Panc1 (cell line): ENCODE measurements around the gene CKLF. TPM values are rescaled to one million over a fixed set of nuclear protein-coding genes. Genes with fewer than 3 reads are reported as not detected.

Experiments
- ATAC-seq: fragments of 200-7000 bp; cut with Tn5 transposase; 2 replicates; pipeline ENCODE4 v1.9.1; 2020; ENCODE audit warnings: mild to moderate bottlenecking, moderate library complexity
- BruUV-seq: library from RNA; stranded (reverse); fragments of 400-500 nt; replicated peaks from 2 replicates; lab custom pipeline; 2021; lab: Mats Ljungman, UMichigan
- CTCF ChIA-PET: fragments of 300-600 bp; sonication (Branson Sonifier 250); formaldehyde crosslinking; loops from one replicate; lab custom pipeline; 2022; ENCODE audit warnings: antibody characterized with exemption; lab: Charles Lee
- POLR2A ChIA-PET: fragments of 300-600 bp; sonication (Branson Sonifier 250); formaldehyde crosslinking; loops from one replicate; lab custom pipeline; 2022; ENCODE audit warnings: antibody characterized with exemption; lab: Charles Lee
- DNase-seq: peaks from one replicate; pipeline ENCODE4 v3.0.0-alpha.2; 2010; ENCODE audit warnings: low read depth, low spot score
- H3K27ac ChIP-seq: 2 replicates; pipeline ENCODE4 v1.5.1; 2011; ENCODE audit warnings: mild to moderate bottlenecking, low read length, inconsistent platforms
- H3K27me3 ChIP-seq: fragments of 200-500 bp; sonication (Bioruptor generic); 2 replicates; pipeline ENCODE4 v1.6.0; 2014; ENCODE audit warnings: low read length, inconsistent platforms; ENCODE audit not compliant: control insufficient read depth, insufficient read depth
- H3K36me3 ChIP-seq: fragments of 200-500 bp; sonication (Bioruptor generic); 2 replicates; pipeline ENCODE4 v1.5.1; 2014; ENCODE audit warnings: inconsistent platforms, mild to moderate bottlenecking, low read length, moderate library complexity; ENCODE audit not compliant: control insufficient read depth, insufficient read depth
- H3K4me1 ChIP-seq: 2 replicates; pipeline ENCODE4 v1.5.1; 2011; ENCODE audit warnings: inconsistent platforms, mild to moderate bottlenecking, low read length, moderate library complexity; ENCODE audit not compliant: control insufficient read depth, insufficient read depth
- H3K4me3 ChIP-seq, 2 experiments: 2 replicates each; pipeline ENCODE4 v1.5.1; 2011 to 2012; ENCODE audit warnings: low read depth in 2 of 2, low read length in 2 of 2, mild to moderate bottlenecking in 2 of 2, inconsistent platforms in 1 of 2, moderate library complexity in 1 of 2
- H3K9me3 ChIP-seq: fragments of 200-500 bp; sonication (Bioruptor generic); 2 replicates; pipeline ENCODE4 v1.5.1; 2014; ENCODE audit warnings: low read depth, mild to moderate bottlenecking, inconsistent platforms, low read length, moderate library complexity; ENCODE audit not compliant: control insufficient read depth, insufficient read depth
- POLR2AphosphoS5 ChIP-seq: IDR thresholded peaks from 2 replicates; pipeline ENCODE4 v1.6.1; 2012; ENCODE audit warnings: mild to moderate bottlenecking, low read depth, low read length, moderate library complexity
- SIN3A ChIP-seq: IDR thresholded peaks from 2 replicates; pipeline ENCODE4 v1.6.1; 2012; ENCODE audit warnings: low read depth, mild to moderate bottlenecking, low read length, moderate library complexity, borderline replicate concordance; ENCODE audit not compliant: insufficient read depth
- TCF7L2 ChIP-seq: IDR thresholded peaks from 2 replicates; pipeline ENCODE4 v1.6.1; 2011; ENCODE audit warnings: mild to moderate bottlenecking, low read depth, low read length, inconsistent platforms
- in situ Hi-C: cut with HindIII; loops from 2 replicates; pipeline ENCODE4 v1.10.0; 2016; ENCODE audit warnings: low sequenced_read_pairs, low pct_unique_long_range_greater_than_20kb
- intact Hi-C: fragments of 100-400 bp; cut with micrococcal nuclease; formaldehyde crosslinking; loops from one replicate; pipeline ENCODE4 v1.10.0; 2022; ENCODE audit not compliant: unreplicated experiment
- total RNA-seq: library from RNA; stranded (reverse); gene quantifications from one replicate; pipeline ENCODE4 v1.2.1, GENCODE V29; 2021; ENCODE audit not compliant: unreplicated experiment
- TF ChIP-seq, protein P1 (sequence below): fragments of 450-650 bp; IDR thresholded peaks from 2 replicates; pipeline ENCODE4 v1.5.1; 2017; ENCODE audit warnings: mild to moderate bottlenecking
- TF ChIP-seq, protein P2 (sequence below), 2 experiments: IDR thresholded peaks; 2 replicates each; pipeline ENCODE4 v1.6.1; 2011 to 2012; ENCODE audit warnings: low read depth in 2 of 2, control low read depth in 1 of 2, low read length in 1 of 2, mild to moderate bottlenecking in 1 of 2, moderate library complexity in 1 of 2; ENCODE audit not compliant: insufficient read depth in 1 of 2

The CKLF gene
- total RNA-seq, 1 experiment from 2014 or later, result 88.1 TPM

DNA sequence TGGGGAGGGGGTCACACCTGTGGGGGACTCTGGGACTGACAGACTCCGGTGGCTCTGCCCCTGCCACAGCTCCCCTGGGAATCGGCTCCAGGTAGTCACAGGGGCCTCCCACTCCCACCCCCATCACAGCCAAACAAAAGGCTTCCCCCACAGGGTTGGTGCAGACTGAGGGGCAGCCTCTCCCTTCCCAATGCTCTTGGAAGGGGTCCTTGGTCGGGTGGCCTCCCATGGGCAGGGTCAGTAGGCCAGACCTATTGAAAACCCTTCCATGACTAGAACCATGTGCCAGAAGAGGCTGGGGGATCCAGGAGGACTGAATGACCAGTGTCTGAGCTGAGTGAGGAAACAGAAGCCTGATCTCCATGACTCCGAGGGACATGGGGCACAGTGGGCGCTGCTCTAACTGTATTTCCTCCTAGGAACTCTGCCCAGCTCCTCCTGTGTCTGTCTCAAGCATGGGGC, 31.1 kb upstream of the CKLF start:
- Histone ChIP-seq H3K27ac (no peak overlapping the region), H3K36me3 (no peaks in the 10 kb centered on the region), H3K9me3 (no peaks in the 10 kb centered on the region), H3K4me3 (no peak overlapping the region), H3K4me1 (peaks cover 28% of the 10 kb centered on the region), H3K27me3 (no peaks in the 10 kb centered on the region)
- in situ Hi-C loops (no loop called here), intact Hi-C loops (no loop called here)
- ATAC-seq, result no peak
- no TSS peak for BruUV-seq
- CTCF ChIA-PET, result interaction anchor here (0.5 kb wide), 1 partner anchor 11 kb away, joined by 4 read pairs; no protein-coding TSS in a partner anchor
- no peak for TF ChIP-seq TCF7L2
- TF ChIP-seq, protein P1, sequence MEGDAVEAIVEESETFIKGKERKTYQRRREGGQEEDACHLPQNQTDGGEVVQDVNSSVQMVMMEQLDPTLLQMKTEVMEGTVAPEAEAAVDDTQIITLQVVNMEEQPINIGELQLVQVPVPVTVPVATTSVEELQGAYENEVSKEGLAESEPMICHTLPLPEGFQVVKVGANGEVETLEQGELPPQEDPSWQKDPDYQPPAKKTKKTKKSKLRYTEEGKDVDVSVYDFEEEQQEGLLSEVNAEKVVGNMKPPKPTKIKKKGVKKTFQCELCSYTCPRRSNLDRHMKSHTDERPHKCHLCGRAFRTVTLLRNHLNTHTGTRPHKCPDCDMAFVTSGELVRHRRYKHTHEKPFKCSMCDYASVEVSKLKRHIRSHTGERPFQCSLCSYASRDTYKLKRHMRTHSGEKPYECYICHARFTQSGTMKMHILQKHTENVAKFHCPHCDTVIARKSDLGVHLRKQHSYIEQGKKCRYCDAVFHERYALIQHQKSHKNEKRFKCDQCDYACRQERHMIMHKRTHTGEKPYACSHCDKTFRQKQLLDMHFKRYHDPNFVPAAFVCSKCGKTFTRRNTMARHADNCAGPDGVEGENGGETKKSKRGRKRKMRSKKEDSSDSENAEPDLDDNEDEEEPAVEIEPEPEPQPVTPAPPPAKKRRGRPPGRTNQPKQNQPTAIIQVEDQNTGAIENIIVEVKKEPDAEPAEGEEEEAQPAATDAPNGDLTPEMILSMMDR, result no peak
- no peak for TF ChIP-seq SIN3A
- no peak for TF ChIP-seq POLR2AphosphoS5
- TF ChIP-seq, protein P2, sequence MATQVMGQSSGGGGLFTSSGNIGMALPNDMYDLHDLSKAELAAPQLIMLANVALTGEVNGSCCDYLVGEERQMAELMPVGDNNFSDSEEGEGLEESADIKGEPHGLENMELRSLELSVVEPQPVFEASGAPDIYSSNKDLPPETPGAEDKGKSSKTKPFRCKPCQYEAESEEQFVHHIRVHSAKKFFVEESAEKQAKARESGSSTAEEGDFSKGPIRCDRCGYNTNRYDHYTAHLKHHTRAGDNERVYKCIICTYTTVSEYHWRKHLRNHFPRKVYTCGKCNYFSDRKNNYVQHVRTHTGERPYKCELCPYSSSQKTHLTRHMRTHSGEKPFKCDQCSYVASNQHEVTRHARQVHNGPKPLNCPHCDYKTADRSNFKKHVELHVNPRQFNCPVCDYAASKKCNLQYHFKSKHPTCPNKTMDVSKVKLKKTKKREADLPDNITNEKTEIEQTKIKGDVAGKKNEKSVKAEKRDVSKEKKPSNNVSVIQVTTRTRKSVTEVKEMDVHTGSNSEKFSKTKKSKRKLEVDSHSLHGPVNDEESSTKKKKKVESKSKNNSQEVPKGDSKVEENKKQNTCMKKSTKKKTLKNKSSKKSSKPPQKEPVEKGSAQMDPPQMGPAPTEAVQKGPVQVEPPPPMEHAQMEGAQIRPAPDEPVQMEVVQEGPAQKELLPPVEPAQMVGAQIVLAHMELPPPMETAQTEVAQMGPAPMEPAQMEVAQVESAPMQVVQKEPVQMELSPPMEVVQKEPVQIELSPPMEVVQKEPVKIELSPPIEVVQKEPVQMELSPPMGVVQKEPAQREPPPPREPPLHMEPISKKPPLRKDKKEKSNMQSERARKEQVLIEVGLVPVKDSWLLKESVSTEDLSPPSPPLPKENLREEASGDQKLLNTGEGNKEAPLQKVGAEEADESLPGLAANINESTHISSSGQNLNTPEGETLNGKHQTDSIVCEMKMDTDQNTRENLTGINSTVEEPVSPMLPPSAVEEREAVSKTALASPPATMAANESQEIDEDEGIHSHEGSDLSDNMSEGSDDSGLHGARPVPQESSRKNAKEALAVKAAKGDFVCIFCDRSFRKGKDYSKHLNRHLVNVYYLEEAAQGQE (IDR thresholded peaks at IDR 0.05; ENCODE audit: insufficient read depth in 1 of 2, low read depth in 2 of 2, low read length in 1 of 2), result no peak
- POLR2A ChIA-PET, result no interaction called here
- DNase-seq, result no peak

DNA sequence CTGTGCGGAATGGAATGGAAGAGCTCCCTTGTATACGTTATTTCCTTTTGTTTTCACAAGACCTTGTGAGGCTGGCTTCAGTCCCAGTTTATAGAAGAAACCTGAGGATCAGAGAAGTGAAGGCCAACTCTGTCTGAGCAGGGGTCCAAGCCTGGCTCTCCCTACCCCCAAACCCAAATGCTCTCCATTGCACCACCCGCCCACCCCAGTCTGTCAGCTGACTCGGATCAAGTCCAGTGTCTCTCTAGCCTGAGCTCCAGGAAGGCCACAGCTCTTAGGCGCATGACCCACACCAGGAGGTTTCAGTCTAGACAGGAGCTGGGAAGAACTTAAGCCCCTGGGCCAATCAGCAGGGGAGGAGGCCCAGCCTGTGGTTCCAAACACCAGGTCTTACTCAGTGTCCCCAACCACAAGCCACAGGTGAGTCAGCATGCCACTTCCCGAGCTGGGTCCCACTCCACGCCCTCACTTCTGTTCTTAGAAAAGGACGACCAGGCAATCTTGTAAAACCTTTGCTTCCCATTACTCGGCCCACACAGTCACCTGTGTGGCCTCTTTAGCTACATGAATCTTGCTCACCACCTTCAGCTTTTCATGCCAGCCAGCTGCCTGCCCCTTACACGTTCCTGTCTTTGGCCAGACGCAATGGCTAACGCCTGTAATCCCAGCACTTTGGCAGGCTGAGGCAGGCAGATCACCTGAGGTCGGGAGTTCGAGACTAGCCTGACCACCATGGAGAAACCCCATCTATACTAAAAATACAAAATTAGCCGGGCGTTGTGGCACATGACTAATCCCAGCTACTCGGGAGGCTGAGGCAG, 30.2 kb upstream of the CKLF start:
- POLR2A ChIA-PET, result no interaction called here

More for the DNA sequence above, 30.2 kb upstream of the CKLF start:
- ATAC-seq (peak; percentile 77), DNase-seq (no peak)
- in situ Hi-C loops (no loop called here), intact Hi-C loops (no loop called here)
- H3K9me3 ChIP-seq, result no peaks in the 10 kb centered on the region
- no peaks in the 10 kb centered on the region for H3K27me3 ChIP-seq
- peaks cover 20% of the 10 kb centered on the region for H3K4me1 ChIP-seq
- H3K36me3 ChIP-seq, result no peaks in the 10 kb centered on the region
- CTCF ChIA-PET, result no interaction called here
- BruUV-seq, result no TSS peak
- H3K27ac ChIP-seq, result peak overlapping the region; percentile 23; the same call in 1 of the 2 replicates
- no peak overlapping the region for H3K4me3 ChIP-seq
- TF ChIP-seq TCF7L2, result no peak
- TF ChIP-seq, protein P2 (IDR thresholded peaks at IDR 0.05; ENCODE audit: insufficient read depth in 1 of 2, low read depth in 2 of 2, low read length in 1 of 2), result no peak
- TF ChIP-seq, protein P1, result no peak
- TF ChIP-seq SIN3A, result no peak
- no peak for TF ChIP-seq POLR2AphosphoS5
